Heart left ventricle (tissue), 16 donors: Measurements from ENCODE around the gene GRK5. TPM values are rescaled to one million over a fixed set of nuclear protein-coding genes. Genes with fewer than 3 reads are reported as not detected.

ENCODE experiments used
- ATAC-seq, 4 donors: fragments of 200-7000 bp; cut with Tn5 transposase; one replicate each; pipeline ENCODE4 v1.9.1; 2020 to 2022; ENCODE audit warnings: moderate library complexity in 4 of 4, mild to moderate bottlenecking in 3 of 4, moderate number of reproducible peaks in 1 of 4
- DNase-seq, 5 donors: peaks; one replicate each; pipeline ENCODE4 v3.0.0-alpha.2; 2020
- H3K27ac ChIP-seq, 12 donors: fragments of 200-600 bp; sonication (generic) in 4 of 12; one replicate each; pipeline versions ENCODE4 v1.5.0 to v1.8.0; 2016 to 2022; ENCODE audit warnings: mild to moderate bottlenecking in 2 of 12
- H3K27me3 ChIP-seq, 9 donors: fragments of 200-600 bp; sonication (generic) in 2 of 9; one replicate each; pipeline versions ENCODE4 v1.5.1 to v1.8.0; 2016 to 2022; ENCODE audit warnings: mild to moderate bottlenecking in 3 of 9
- H3K36me3 ChIP-seq, 9 donors: fragments of 200-600 bp; sonication (generic) in 2 of 9; one replicate each; pipeline versions ENCODE4 v1.5.0 to v1.8.0; 2018 to 2022; ENCODE audit warnings: mild to moderate bottlenecking in 2 of 9
- H3K4me1 ChIP-seq, 12 donors: fragments of 200-600 bp; sonication (generic) in 4 of 12; one replicate each; pipeline versions ENCODE4 v1.5.0 to v1.8.0; 2016 to 2022; ENCODE audit warnings: mild to moderate bottlenecking in 3 of 12
- H3K4me3 ChIP-seq, 12 donors: fragments of 200-600 bp; sonication (generic) in 4 of 12; one replicate each; pipeline versions ENCODE4 v1.5.0 to v1.8.0; 2017 to 2022; ENCODE audit warnings: mild to moderate bottlenecking in 9 of 12, moderate library complexity in 4 of 12
- H3K9me3 ChIP-seq, 12 donors: fragments of 200-600 bp; sonication (generic) in 4 of 12; one replicate each; pipeline versions ENCODE4 v1.5.0 to v1.8.0; 2016 to 2022; ENCODE audit warnings: mild to moderate bottlenecking in 1 of 12
- CTCF ChIP-seq, 12 donors: fragments of 200-600 bp; sonication (generic) in 4 of 12; IDR thresholded peaks; one replicate each; pipeline versions ENCODE4 v1.5.0 to v1.8.0; 2018 to 2022; ENCODE audit warnings: antibody characterized with exemption in 12 of 12, mild to moderate bottlenecking in 5 of 12
- POLR2A ChIP-seq, 2 donors: fragments of 450-650 bp; IDR thresholded peaks; one replicate each; pipeline ENCODE4 v1.6.1; 2017; ENCODE audit warnings: antibody characterized with exemption in 2 of 2, mild to moderate bottlenecking in 2 of 2, moderate library complexity in 2 of 2
- whole genome bisulfite sequencing, 4 donors: extraction: QIAGEN DNeasy Blood & Tissue Kit in 2 of 4; methylation state at CpG; one replicate each; pipeline versions ENCODE4 v1.1.5 to v1.1.7; 2013 to 2018; 5-methylcytosine and 5-hydroxymethylcytosine counted together
- intact Hi-C, 10 donors: fragments of 100-400 bp; cut with DNase I; formaldehyde crosslinking; loops; one replicate each; pipeline versions ENCODE4 v1.11.1 to v1.14.2; 2022
- polyA plus RNA-seq, 2 donors: library from polyadenylated mRNA; stranded (reverse); fragments of 200-250 nt; gene quantifications; one replicate each; pipeline ENCODE4 v1.2.3, GENCODE V29; 2013
- total RNA-seq, 9 donors: library from RNA; depleted of rRNA in 2 of 9; stranded (reverse); fragments of >200 nt in 2 of 9; fragmentation: NEBNext Ultra II Directional in 3 of 9; extraction: Animal tissue kit (Norgen Biotek cat#: 25700) in 3 of 9; gene quantifications; one replicate each; pipeline versions ENCODE4 v1.1.0 to v1.2.4, GENCODE V29; 2016 to 2023
- donor health status: ischemic (EF 13 %, LVEDD 7.1; RV severe dilation, severe dysfunction).
- donor health status: healthy with polysubstance abuse.
- donor health status: DM: no; HTN: yes; CAD: no.
- donor health status: DM: no; HTN: no; CAD: no.
- donor health status: ischemic (EF 25% LVEDD 6.9; RV normal size, moderate dysfunction).
- donor health status: ischemic (EF 25% LVEDD 5.7; RV mildly dilated, moderate dysfunction).
- donor health status: healthy.
- donor health status: DM: yes; HTN: yes; CAD: no.
- donor health status: ischemic (EF 35%, LVEDD 5.7; RV mildly dilated, moderate dysfunction).
- donor health status: nonischemic (EF 11% LVEDD 7.7; RV severe dilation, severe dysfunction).
- donor health status: DM: yes; HTN: yes; CAD: no.
- donor health status: PGD.
- donor health status: ischemic (EF 29% LVEDD 5.4; RV normal size, mild dysfunction).
- donor health status: nonischemic (EF 23%, LVEDD 6.1; RV moderate dilation, normal function).

Gene GRK5
- total and polyA plus RNA-seq, 11 donors = 13.1 to 58.0 (median 30.2) TPM

- TF ChIP-seq CTCF (IDR thresholded peaks at IDR 0.05) = no peak
- TF ChIP-seq POLR2A (IDR thresholded peaks at IDR 0.05) = no peak
- ATAC-seq = peak; percentile 55 to 75 (median 65)
- WGBS, 4 donors = 59 to 70% (median 66%) methylated on average over 14 to 18 of the region's 18 CpGs
- no peaks in the 10 kb centered on the region for H3K9me3 ChIP-seq
- intact Hi-C loops = loop anchor here in 7 of 10 donors (5.0 to 10.0 kb wide), 9 partner anchors 33 to 205 kb away; partner anchors contain the start of gene GRK5 (in 1 of the 7)
- no peak overlapping the region for H3K4me3 ChIP-seq
- peak overlapping the region; percentile 65 to 89 (median 80) for H3K27ac ChIP-seq
- peak; percentile 84 to 94 (median 89) for DNase-seq
- H3K36me3 ChIP-seq = no peaks in the 10 kb centered on the region
- H3K27me3 ChIP-seq = no peaks in the 10 kb centered on the region
- H3K4me1 ChIP-seq = peaks cover 5 to 94% (median 78%) of the 10 kb centered on the region in 12 donors
Observed at GRCh38 chr10:119409906-119410305, 202.5 kb downstream of the GRK5 start.

- intact Hi-C loops = loop anchor here in 6 of 10 donors (5.0 to 10.0 kb wide), 8 partner anchors 33 to 206 kb away; partner anchors contain the start of gene GRK5 (in 1 of the 6)
- H3K27me3 ChIP-seq = no peaks in the 10 kb centered on the region
Observed at GRCh38 chr10:119410361-119411116, 203.2 kb downstream of the GRK5 start.

GRCh38 chr10:119412244-119413092 lies 205.1 kb downstream of the GRK5 start:
- intact Hi-C loops = loop anchor here in 6 of 10 donors (5.0 to 10.0 kb wide), 8 partner anchors 35 to 208 kb away; partner anchors contain the start of gene GRK5 (in 1 of the 6)
- Histone ChIP-seq H3K4me3 (no peak overlapping the region), H3K27me3 (no peaks in the 10 kb centered on the region), H3K36me3 (no peaks in the 10 kb centered on the region), H3K9me3 (no peaks in the 10 kb centered on the region), H3K4me1 (peaks cover 3 to 94% (median 72%) of the 10 kb centered on the region in 12 donors), H3K27ac (peak overlapping the region; percentile 49 to 89 (median 80))
- DNase-seq (peak; percentile 79 to 88 (median 84)), ATAC-seq (peak; percentile 13 to 47 (median 46))
- TF ChIP-seq CTCF (IDR thresholded peaks at IDR 0.05) (no peak), POLR2A (IDR thresholded peaks at IDR 0.05) (no peak)
- 29 to 45% (median 36%) methylated on average over 21 to 31 of the region's 31 CpGs for WGBS, 4 donors

More at GRCh38 chr10:119410361-119411116, 203.2 kb downstream of the GRK5 start:
- DNase-seq (peak in 1 of 5 donors; percentile 41), ATAC-seq (no peak)
- Histone ChIP-seq H3K4me3 (no peak overlapping the region), H3K4me1 (peaks cover 4 to 94% (median 75%) of the 10 kb centered on the region in 12 donors), H3K36me3 (no peaks in the 10 kb centered on the region), H3K9me3 (no peaks in the 10 kb centered on the region), H3K27ac (peak overlapping the region; percentile 50 to 89 (median 80))
- TF ChIP-seq CTCF (IDR thresholded peaks at IDR 0.05) (no peak), POLR2A (IDR thresholded peaks at IDR 0.05) (no peak)
- 83 to 90% (median 86%) methylated on average over 8 to 9 of the region's 9 CpGs for WGBS, 4 donors
